Liver (tissue), 9 donors: Measurements from ENCODE around the gene SLC12A3. TPM values are rescaled to one million over a fixed set of nuclear protein-coding genes. Genes with fewer than 3 reads are reported as not detected.

ENCODE experiments used
- DNase-seq: peaks from one replicate; pipeline ENCODE4 v3.0.0-alpha.2; 2017; ENCODE audit warnings: low spot score
- H3K27ac ChIP-seq, 2 donors: one replicate each; pipeline ENCODE4 v1.7.0; 2013; ENCODE audit warnings: inconsistent platforms in 2 of 2, low read length in 2 of 2, control low read depth in 1 of 2, low read depth in 1 of 2, mild to moderate bottlenecking in 1 of 2
- H3K27me3 ChIP-seq, 4 donors: one replicate each; pipeline versions ENCODE4 v1.6.1 to v1.7.0; 2013; ENCODE audit warnings: low read length in 3 of 4, inconsistent platforms in 1 of 4, mild to moderate bottlenecking in 1 of 4, moderate library complexity in 1 of 4; ENCODE audit not compliant: control insufficient read depth in 4 of 4, insufficient read depth in 4 of 4
- H3K36me3 ChIP-seq, 4 donors: one replicate each; pipeline versions ENCODE4 v1.6.1 to v1.7.0; 2013; ENCODE audit warnings: low read length in 3 of 4, mild to moderate bottlenecking in 3 of 4, low read depth in 1 of 4, moderate library complexity in 1 of 4; ENCODE audit not compliant: control insufficient read depth in 4 of 4, insufficient read depth in 3 of 4
- H3K4me1 ChIP-seq, 4 donors: one replicate each; pipeline versions ENCODE4 v1.6.1 to v1.7.0; 2013; ENCODE audit warnings: low read length in 3 of 4, mild to moderate bottlenecking in 3 of 4, moderate library complexity in 1 of 4; ENCODE audit not compliant: control insufficient read depth in 4 of 4, insufficient read depth in 4 of 4
- H3K4me3 ChIP-seq, 3 donors: one replicate each; pipeline versions ENCODE4 v1.6.1 to v1.7.0; 2013; ENCODE audit warnings: low read length in 3 of 3, control low read depth in 1 of 3, low read depth in 1 of 3, mild to moderate bottlenecking in 1 of 3
- H3K9ac ChIP-seq, 2 donors: one replicate each; pipeline ENCODE4 v1.7.0; 2013; ENCODE audit warnings: low read length in 2 of 2, mild to moderate bottlenecking in 2 of 2, moderate library complexity in 2 of 2, control low read depth in 1 of 2, low read depth in 1 of 2
- H3K9me3 ChIP-seq, 4 donors: one replicate each; pipeline versions ENCODE4 v1.6.1 to v1.7.0; 2013; ENCODE audit warnings: low read length in 3 of 4; ENCODE audit not compliant: control insufficient read depth in 4 of 4
- EGR1 ChIP-seq, 2 donors: IDR thresholded peaks; 2 replicates each; pipeline ENCODE4 v1.6.1; 2016 to 2018; ENCODE audit warnings: antibody characterized with exemption in 2 of 2, low read depth in 2 of 2
- FOXA1 ChIP-seq: IDR thresholded peaks from 2 replicates; pipeline ENCODE4 v1.6.1; 2016; ENCODE audit warnings: antibody characterized with exemption
- FOXA2 ChIP-seq: IDR thresholded peaks from 2 replicates; pipeline ENCODE4 v1.6.1; 2016; ENCODE audit warnings: antibody characterized with exemption
- GABPA ChIP-seq, 2 donors: IDR thresholded peaks in 1 of 2; conservative IDR thresholded peaks in 1 of 2; 2 replicates each; pipeline ENCODE4 v1.6.1; 2016; ENCODE audit warnings: antibody characterized with exemption in 2 of 2, mild to moderate bottlenecking in 1 of 2, moderate library complexity in 1 of 2
- HNF4A ChIP-seq, 2 donors: conservative IDR thresholded peaks; 2 replicates each; pipeline ENCODE4 v1.6.1; 2016; ENCODE audit warnings: antibody characterized with exemption in 2 of 2, mild to moderate bottlenecking in 2 of 2
- HNF4G ChIP-seq: IDR thresholded peaks from 2 replicates; pipeline ENCODE4 v1.6.1; 2016; ENCODE audit warnings: antibody characterized with exemption
- JUND ChIP-seq, 2 donors: IDR thresholded peaks; 2 replicates each; pipeline ENCODE4 v1.6.1; 2016; ENCODE audit warnings: antibody characterized with exemption in 2 of 2
- NR2F2 ChIP-seq: IDR thresholded peaks from 2 replicates; pipeline ENCODE4 v1.6.1; 2016; ENCODE audit warnings: antibody characterized with exemption
- RAD21 ChIP-seq, 2 donors: IDR thresholded peaks; 2 replicates each; pipeline ENCODE4 v1.6.1; 2016; ENCODE audit warnings: antibody characterized with exemption in 2 of 2, mild to moderate bottlenecking in 2 of 2
- RXRA ChIP-seq, 2 donors: IDR thresholded peaks; 2 replicates each; pipeline ENCODE4 v1.6.1; 2017 to 2018; ENCODE audit warnings: antibody characterized with exemption in 2 of 2, mild to moderate bottlenecking in 1 of 2
- SP1 ChIP-seq: IDR thresholded peaks from 2 replicates; pipeline ENCODE4 v1.6.1; 2018; ENCODE audit warnings: antibody characterized with exemption, mild to moderate bottlenecking
- TAF1 ChIP-seq: conservative IDR thresholded peaks from 2 replicates; pipeline ENCODE4 v1.6.1; 2016; ENCODE audit warnings: antibody characterized with exemption, mild to moderate bottlenecking
- YY1 ChIP-seq: IDR thresholded peaks from 2 replicates; pipeline ENCODE4 v1.6.1; 2016; ENCODE audit warnings: antibody characterized with exemption, mild to moderate bottlenecking
- WGBS: extraction: QIAGEN DNeasy Blood & Tissue Kit; methylation state at CpG from one replicate; pipeline ENCODE4 v1.1.7; 2013; 5-methylcytosine and 5-hydroxymethylcytosine counted together
- polyA plus RNA-seq, 2 donors: library from polyadenylated mRNA; stranded (reverse) in 1 of 2; unstranded in 1 of 2; fragments of 200-250 nt in 1 of 2; fragments of >200 nt in 1 of 2; fragmentation: Nextera tagmentation in 1 of 2; extraction: Ambion mirVana in 1 of 2; gene quantifications; one replicate each; pipeline versions ENCODE4 v1.2.1 to v1.2.3, GENCODE V29; 2013 to 2015
- total RNA-seq, 2 donors: library from RNA; depleted of rRNA; stranded (reverse); fragments of >200 nt; gene quantifications; one replicate each; pipeline ENCODE4 v1.2.3, GENCODE V29; 2014
- TF ChIP-seq, protein P1 (sequence below): IDR thresholded peaks from 2 replicates; pipeline ENCODE4 v1.6.1; 2016; ENCODE audit warnings: antibody characterized with exemption
- TF ChIP-seq, protein P2 (sequence below): IDR thresholded peaks from 2 replicates; pipeline ENCODE4 v1.6.1; 2016; ENCODE audit warnings: antibody characterized with exemption, mild to moderate bottlenecking
- TF ChIP-seq, protein P3 (sequence below): fragments of 150-350 bp; IDR thresholded peaks from 2 replicates; pipeline ENCODE4 v1.5.1; 2017; ENCODE audit warnings: improper control_type of control experiment, low read depth, low read length; ENCODE audit not compliant: missing input control
- TF ChIP-seq, protein P4 (sequence below): IDR thresholded peaks from 2 replicates; pipeline ENCODE4 v1.6.1; 2016; ENCODE audit warnings: antibody characterized with exemption
- TF ChIP-seq, protein P5 (sequence below): IDR thresholded peaks from 2 replicates; pipeline ENCODE4 v1.6.1; 2016; ENCODE audit warnings: antibody characterized with exemption
- donor health status: healthy.
- donor health status: healthy.
- donor health status: healthy.
- donor health status: healthy.
- donor health status: healthy.

SLC12A3 gene
- total and polyA plus RNA-seq, 4 donors: 0.09 TPM; not detected in 3

DNA sequence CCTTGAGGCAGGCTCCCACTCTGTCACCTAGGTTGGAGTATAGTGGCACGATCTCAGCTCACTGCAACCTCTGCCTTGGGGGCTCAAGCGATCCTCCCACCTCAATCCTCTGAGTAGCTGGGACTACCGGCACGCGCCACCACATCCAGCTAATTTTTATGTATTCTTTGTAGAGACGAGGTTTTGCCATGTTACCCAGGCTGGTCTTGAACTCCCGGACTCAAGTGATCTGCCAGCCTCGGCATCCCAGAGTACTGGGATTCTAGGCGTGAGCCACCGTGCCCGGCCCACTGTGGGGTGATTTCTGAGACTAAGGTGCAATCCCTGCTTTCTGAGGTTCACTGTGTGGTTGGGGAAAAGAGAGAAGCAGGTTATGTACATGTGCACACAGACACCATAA lies 12.0 kb upstream of the SLC12A3 start:
- Histone ChIP-seq H3K27me3 (no peaks in the 10 kb centered on the region), H3K9ac (no peak overlapping the region), H3K4me1 (peaks cover 2 to 15% (median 8%) of the 10 kb centered on the region in 4 donors), H3K27ac (no peak overlapping the region), H3K9me3 (no peaks in the 10 kb centered on the region), H3K4me3 (no peak overlapping the region), H3K36me3 (no peaks in the 10 kb centered on the region)
- TF ChIP-seq, protein P1, sequence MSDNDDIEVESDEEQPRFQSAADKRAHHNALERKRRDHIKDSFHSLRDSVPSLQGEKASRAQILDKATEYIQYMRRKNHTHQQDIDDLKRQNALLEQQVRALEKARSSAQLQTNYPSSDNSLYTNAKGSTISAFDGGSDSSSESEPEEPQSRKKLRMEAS: no peak
- TF ChIP-seq JUND (IDR thresholded peaks at IDR 0.05) (no peak), RXRA (IDR thresholded peaks at IDR 0.05) (no peak), FOXA1 (no peak), NR2F2 (no peak), HNF4G (no peak), GABPA (IDR thresholded peaks at IDR 0.05 in 1 of 2, conservative IDR thresholded peaks at IDR 0.05 in 1 of 2) (no peak)
- 96% methylated on average over 11 of the region's 11 CpGs for WGBS
- no peak for DNase-seq

DNA sequence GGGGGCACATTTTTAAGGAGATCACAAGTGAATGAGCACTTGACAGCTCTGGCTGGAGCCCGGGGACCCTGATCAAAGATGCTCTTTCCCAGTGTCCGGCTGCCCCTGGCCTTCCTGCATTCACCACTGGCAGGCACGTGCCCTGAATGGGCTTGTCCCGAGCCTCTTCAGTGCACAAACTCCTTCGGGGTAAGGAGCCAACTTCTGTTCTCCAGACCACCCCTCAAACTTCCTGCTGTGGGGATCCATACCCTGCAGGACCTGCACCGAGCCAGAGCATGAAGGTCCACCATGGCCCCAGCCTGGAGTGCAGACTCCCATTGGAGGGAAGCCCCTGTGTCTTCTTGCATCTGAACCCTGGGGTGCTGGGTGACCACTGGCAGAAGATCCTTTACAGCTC lies 9.8 kb upstream of the SLC12A3 start:
- Histone ChIP-seq H3K4me3 (no peak overlapping the region), H3K27ac (no peak overlapping the region), H3K9me3 (no peaks in the 10 kb centered on the region), H3K36me3 (no peaks in the 10 kb centered on the region), H3K4me1 (peaks cover 0 to 6% (median 3%) of the 10 kb centered on the region in 4 donors), H3K9ac (no peak overlapping the region), H3K27me3 (no peaks in the 10 kb centered on the region)
- no peak for DNase-seq
- TF ChIP-seq SP1 (no peak), JUND (IDR thresholded peaks at IDR 0.05) (no peak), FOXA1 (no peak), RAD21 (IDR thresholded peaks at IDR 0.05) (no peak), YY1 (no peak), NR2F2 (no peak), HNF4G (no peak), RXRA (IDR thresholded peaks at IDR 0.05) (no peak), HNF4A (conservative IDR thresholded peaks at IDR 0.05) (no peak), TAF1 (no peak), EGR1 (IDR thresholded peaks at IDR 0.05; ENCODE audit: low read depth in 2 of 2) (no peak), FOXA2 (no peak), GABPA (IDR thresholded peaks at IDR 0.05 in 1 of 2, conservative IDR thresholded peaks at IDR 0.05 in 1 of 2) (no peak)
- TF ChIP-seq, protein P2, sequence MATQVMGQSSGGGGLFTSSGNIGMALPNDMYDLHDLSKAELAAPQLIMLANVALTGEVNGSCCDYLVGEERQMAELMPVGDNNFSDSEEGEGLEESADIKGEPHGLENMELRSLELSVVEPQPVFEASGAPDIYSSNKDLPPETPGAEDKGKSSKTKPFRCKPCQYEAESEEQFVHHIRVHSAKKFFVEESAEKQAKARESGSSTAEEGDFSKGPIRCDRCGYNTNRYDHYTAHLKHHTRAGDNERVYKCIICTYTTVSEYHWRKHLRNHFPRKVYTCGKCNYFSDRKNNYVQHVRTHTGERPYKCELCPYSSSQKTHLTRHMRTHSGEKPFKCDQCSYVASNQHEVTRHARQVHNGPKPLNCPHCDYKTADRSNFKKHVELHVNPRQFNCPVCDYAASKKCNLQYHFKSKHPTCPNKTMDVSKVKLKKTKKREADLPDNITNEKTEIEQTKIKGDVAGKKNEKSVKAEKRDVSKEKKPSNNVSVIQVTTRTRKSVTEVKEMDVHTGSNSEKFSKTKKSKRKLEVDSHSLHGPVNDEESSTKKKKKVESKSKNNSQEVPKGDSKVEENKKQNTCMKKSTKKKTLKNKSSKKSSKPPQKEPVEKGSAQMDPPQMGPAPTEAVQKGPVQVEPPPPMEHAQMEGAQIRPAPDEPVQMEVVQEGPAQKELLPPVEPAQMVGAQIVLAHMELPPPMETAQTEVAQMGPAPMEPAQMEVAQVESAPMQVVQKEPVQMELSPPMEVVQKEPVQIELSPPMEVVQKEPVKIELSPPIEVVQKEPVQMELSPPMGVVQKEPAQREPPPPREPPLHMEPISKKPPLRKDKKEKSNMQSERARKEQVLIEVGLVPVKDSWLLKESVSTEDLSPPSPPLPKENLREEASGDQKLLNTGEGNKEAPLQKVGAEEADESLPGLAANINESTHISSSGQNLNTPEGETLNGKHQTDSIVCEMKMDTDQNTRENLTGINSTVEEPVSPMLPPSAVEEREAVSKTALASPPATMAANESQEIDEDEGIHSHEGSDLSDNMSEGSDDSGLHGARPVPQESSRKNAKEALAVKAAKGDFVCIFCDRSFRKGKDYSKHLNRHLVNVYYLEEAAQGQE: no peak
- TF ChIP-seq, protein P1: no peak
- TF ChIP-seq, protein P3, sequence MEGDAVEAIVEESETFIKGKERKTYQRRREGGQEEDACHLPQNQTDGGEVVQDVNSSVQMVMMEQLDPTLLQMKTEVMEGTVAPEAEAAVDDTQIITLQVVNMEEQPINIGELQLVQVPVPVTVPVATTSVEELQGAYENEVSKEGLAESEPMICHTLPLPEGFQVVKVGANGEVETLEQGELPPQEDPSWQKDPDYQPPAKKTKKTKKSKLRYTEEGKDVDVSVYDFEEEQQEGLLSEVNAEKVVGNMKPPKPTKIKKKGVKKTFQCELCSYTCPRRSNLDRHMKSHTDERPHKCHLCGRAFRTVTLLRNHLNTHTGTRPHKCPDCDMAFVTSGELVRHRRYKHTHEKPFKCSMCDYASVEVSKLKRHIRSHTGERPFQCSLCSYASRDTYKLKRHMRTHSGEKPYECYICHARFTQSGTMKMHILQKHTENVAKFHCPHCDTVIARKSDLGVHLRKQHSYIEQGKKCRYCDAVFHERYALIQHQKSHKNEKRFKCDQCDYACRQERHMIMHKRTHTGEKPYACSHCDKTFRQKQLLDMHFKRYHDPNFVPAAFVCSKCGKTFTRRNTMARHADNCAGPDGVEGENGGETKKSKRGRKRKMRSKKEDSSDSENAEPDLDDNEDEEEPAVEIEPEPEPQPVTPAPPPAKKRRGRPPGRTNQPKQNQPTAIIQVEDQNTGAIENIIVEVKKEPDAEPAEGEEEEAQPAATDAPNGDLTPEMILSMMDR: no peak
- TF ChIP-seq, protein P4, sequence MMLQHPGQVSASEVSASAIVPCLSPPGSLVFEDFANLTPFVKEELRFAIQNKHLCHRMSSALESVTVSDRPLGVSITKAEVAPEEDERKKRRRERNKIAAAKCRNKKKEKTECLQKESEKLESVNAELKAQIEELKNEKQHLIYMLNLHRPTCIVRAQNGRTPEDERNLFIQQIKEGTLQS: no peak
- TF ChIP-seq, protein P5, sequence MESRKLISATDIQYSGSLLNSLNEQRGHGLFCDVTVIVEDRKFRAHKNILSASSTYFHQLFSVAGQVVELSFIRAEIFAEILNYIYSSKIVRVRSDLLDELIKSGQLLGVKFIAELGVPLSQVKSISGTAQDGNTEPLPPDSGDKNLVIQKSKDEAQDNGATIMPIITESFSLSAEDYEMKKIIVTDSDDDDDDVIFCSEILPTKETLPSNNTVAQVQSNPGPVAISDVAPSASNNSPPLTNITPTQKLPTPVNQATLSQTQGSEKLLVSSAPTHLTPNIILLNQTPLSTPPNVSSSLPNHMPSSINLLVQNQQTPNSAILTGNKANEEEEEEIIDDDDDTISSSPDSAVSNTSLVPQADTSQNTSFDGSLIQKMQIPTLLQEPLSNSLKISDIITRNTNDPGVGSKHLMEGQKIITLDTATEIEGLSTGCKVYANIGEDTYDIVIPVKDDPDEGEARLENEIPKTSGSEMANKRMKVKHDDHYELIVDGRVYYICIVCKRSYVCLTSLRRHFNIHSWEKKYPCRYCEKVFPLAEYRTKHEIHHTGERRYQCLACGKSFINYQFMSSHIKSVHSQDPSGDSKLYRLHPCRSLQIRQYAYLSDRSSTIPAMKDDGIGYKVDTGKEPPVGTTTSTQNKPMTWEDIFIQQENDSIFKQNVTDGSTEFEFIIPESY: no peak
- WGBS: 98% methylated on average over 6 of the region's 6 CpGs
